KG1 (cell line): ENCODE measurements around the gene CASQ2.

ENCODE experiments used
- DNase-seq: peaks from one replicate; lab custom pipeline; 2025; lab: John Stamatoyannopoulos, UW

The CASQ2 gene

DNA sequence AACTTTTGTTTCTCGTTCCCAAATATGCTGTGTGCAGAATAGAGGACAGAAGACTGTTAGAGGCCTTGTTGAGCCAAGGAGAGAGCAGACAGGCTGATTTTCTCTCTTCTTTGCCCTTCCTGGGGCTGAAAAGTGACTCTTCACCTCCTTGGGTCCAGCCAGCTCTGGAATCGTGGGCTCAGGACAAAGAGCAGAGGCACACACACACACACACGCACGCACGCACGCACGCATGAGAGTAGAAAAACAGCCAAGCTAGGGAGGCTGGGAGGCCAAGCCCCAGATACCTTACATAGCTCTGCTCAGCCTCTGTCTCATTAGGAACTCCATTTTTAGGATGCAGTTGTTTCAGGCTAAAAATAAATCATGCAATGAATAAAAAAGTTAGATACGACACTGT lies at the start of gene CASQ2:
Gene CASQ2 (minus strand): TSS at position 166 of the 400 bp plus-strand sequence. CDS start 173 bp downstream, outside the sequence.
- DNase-seq = no peak

DNA sequence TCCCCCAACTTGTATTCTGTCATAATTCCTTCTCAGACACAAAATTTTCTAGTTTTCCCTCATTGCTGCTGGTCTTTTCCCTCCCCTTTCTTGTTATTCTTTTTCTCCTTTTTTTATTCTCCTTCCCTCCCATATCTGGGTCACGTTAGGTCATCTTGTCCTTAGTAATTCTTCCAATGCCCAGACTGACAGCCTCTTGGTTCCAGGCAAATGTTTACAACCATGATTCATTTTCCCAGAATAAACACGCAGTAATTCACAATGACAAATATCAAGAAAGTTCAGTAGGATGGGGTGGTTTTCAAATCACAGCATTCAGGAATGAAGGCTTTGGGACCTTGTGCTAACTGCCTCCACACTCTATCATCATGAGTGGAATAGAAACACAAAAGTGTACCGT lies 47.2 kb upstream of the CASQ2 start:
- no peak for DNase-seq

DNA sequence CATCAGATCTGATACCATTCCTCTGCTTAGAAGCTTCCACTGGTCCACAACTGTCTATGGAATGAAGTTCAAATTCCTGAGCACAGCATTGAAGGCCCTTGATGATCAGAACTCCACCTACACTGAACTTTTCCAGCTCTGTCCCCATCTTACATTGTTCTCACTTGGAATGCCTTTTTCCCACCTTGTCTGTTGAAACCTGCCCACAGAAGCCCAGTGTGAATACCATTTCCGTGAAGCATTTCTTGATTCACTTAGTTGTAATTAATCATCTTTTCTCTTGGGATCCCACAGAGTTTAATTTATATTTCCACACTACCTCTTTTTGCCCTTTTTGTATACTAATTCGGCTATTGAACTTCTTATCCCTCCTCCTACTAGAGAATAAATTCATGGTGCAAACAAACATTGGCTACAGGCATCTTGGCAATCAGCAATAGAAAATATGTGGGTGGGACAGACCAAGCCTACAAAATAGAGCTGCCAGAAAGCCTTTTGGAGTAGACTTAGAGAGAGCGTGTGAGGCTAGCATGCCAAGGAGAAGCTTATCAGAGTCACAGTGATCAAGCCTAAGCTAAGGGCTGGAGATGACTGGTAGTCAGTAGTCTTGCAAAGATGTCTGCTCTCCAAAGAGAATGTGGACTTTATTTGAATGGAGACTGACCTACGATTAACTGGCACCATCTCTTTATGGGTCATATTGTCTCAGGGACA lies 46.3 kb upstream of the CASQ2 start:
- DNase-seq = no peak

DNA sequence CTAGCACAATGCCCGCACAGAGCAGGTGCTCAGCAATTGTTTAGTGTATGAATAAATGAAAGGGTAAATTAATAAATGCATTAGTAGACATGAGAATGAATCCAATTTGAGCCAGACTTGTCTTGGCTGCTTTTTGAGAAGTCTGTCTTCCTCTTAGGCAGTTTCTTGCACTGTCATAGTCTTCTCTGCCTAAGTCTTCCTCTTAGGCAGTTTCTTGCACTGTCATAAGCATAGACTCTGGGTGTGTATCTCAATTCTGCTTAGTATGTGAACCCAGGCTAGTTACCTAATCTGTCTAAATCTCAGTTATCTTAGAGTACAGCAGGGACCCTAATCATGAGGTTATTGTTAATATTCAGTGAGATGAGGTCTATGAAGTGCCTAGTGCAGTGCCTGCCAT lies 45.2 kb upstream of the CASQ2 start:
- DNase-seq = no peak

DNA sequence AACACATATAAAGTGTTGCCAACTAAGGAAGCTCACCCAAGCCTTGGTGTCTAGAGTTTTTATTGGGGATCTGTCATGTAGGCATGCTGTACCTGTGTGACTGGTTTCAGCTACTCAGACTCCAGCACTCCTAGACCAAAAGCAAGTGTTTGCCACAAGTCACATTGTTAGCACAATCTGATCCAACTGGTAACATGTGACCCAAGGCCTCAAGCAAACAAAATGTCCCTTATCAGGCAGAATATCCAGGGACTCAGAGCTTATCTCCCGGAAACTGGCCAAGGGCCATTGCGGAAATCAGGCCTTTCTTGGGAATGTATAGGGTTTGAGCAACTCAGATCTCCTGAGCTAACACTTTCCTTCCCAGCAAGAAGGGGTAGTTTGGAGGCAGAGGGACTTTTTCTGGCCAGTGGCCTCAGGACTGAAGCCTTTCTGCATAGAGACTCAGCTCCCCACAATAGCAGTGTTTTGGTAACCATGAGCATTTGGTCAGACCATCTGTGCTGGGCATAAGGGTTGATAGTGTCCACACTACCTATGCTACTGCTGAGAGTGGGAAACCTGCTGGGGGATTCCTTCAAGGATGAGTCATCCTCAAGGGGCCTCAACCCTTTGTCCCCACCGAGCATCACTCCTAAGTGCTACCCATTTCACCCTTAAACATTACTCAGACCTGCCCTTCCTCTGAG lies 42.8 kb upstream of the CASQ2 start:
- DNase-seq = no peak

DNA sequence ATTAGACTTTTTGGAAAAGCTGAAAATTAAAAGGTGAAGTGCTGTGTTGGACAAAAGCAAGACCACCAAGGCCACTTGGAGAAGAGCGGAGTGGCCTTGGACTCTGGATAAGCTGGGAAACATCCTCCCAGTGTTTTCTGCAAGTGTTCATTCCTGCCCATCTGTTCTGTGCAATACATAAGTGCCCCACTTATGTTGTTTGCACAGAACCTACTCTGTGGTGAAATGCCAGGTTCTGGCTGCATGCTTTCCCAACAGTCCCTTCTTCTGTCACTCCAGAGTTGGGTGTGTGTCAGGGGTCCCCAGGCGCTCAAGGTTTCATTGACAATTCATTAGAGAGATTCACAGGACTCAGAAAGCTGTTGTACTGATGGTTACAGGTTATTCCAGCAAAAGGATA lies 42.1 kb upstream of the CASQ2 start:
- no peak for DNase-seq

DNA sequence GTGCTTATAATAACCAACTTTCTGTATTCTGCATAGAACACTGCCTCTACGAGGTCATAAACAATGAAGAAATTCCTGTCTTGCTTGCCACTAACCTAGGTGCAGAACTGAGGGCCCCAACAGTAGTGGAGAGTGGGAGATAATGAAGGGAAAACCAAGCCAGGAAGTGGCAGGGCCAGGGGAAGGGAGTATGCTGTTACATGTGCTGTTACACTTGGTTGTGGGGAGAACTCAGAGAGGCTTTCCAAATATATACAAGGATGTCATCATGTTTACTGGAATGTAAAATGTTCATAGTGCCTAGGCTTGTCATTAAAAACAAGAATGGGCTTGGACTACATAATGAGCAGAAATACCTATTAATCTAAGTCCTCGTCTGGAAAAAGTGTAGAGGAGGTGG lies 41.3 kb upstream of the CASQ2 start:
- DNase-seq = no peak

DNA sequence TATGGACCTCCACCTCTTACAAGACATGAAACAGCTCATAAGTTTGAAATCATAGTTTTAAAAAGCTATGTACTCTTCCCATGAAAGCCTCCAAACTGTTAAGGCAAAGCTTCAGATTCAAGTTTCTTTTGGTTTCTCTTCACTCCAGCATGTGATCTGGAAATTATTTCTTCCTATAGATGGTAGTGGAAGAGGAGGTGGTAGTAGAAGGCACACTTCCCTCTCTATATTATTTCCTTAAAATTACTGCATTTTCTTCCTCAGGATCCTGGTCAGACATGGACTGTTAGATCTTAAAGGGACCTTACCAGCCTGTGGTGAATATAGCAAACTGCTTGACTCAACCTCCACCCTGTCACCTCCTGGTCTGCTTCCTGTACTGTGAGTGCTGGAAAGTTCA lies 40.6 kb upstream of the CASQ2 start:
- no peak for DNase-seq

DNA sequence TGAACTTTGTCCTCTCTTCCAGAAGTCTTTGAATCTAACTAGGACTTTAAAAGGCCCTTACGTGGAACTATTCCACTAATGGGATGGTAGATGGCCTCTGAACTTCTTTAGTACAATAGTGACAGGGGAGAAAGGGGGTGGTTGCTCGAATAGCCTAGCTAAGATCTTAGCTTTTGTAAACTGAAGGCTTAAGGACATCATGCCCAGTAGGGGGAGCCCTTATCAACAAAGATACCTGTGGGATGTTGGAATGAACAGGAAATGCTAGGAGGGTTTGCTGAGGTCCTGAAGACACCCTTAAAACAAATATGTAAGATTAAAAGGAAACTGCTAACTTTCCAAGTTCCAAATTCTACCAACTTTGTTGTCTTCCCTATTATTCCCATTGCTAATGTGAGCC lies 39.2 kb upstream of the CASQ2 start:
- peak; percentile 31 for DNase-seq

DNA sequence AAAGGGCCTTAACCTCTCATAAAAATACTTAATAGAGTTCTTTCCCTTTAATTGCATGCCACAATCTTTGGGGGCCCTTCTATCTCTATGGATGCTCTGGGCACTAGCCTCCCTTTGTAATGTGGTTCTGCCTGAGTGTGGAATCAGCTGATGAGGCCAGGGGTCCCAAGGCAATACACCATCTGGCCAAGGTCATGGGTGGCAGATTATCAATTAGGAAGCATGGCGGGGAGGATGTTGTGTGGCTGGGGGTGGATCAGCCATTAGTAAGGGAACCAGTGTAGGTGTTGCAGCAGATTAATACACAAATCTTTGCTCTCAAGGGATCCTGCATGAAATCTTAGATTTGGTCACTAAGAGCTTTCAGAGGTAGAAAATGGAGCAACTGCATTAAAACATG lies 37.1 kb upstream of the CASQ2 start:
- DNase-seq = no peak

DNA sequence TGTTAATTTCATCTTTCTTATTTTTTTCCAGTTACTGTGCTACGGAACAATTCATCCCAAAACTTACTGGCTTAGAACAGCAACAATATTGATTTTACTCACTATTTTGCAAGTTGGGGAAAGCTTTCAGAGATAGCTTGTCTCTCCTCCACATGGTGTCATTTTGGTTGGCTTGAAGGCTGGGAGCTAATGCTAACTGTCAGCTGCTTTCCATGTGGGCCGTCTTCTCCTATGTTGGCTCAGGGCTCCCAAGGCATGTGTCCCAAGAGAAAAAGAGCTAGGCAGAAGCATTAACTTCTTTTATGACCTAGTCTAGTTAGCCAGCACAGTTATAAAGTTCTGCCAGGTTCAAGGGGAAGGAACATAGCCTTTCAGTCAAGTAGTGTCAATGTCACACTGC lies 33.9 kb upstream of the CASQ2 start:
- DNase-seq = no peak

DNA sequence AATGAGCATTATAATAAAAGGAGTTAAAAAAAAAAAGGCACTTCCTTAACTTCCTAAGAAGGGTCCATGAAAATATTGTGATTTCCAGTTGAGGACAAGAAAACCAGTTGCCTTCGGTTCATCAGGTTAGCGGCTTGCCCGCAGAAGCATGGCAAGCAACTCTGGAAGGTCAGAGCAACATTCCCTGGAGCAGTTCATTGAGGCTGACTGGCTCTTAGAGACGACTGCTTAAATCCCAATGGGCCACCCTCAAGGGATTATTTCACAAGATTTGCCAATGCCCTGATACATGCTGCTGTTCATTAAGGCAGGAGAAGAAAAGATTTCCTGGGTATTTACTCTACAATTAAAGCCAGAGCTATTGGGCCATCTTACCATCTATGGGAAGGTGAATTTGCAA lies 29.0 kb upstream of the CASQ2 start:
- no peak for DNase-seq

DNA sequence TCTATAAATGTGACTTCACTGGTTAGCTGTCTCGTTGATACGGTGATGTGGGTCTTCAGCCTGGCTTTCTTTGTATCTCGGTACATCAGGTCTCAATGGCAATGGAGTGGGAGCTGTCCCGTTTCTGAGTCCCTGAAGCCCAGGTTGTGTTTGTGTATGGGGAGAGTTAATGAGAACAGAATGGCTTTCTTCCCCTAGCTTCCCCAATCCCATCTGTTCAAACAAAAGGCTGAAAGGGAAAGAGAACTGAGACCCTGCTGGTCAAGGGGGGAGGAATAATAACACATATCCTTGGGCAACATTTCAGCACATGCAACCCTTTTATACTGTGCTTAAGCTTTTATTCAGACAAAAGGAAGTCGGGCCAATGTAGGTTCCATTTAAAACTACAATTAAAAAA lies 28.4 kb upstream of the CASQ2 start:
- DNase-seq = no peak

DNA sequence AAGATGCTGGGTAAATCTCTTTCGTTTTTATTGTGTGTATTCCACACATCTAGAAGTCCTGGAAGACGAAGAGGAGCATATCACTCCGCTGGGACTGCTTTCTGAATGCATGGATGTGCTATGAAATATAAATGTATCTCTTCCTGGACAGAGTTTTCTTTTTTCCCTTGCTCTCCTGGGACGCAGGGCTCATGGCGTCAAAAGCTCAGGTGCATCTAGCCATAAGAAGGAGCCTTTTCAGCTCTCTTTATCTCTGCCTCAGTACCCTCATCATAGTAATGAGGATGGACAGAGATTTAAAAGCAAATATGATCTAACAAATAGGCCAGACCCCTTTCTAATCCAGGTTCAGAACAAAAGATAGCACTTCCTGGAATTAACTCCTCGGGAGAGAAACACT lies 27.5 kb upstream of the CASQ2 start:
- DNase-seq = no peak

DNA sequence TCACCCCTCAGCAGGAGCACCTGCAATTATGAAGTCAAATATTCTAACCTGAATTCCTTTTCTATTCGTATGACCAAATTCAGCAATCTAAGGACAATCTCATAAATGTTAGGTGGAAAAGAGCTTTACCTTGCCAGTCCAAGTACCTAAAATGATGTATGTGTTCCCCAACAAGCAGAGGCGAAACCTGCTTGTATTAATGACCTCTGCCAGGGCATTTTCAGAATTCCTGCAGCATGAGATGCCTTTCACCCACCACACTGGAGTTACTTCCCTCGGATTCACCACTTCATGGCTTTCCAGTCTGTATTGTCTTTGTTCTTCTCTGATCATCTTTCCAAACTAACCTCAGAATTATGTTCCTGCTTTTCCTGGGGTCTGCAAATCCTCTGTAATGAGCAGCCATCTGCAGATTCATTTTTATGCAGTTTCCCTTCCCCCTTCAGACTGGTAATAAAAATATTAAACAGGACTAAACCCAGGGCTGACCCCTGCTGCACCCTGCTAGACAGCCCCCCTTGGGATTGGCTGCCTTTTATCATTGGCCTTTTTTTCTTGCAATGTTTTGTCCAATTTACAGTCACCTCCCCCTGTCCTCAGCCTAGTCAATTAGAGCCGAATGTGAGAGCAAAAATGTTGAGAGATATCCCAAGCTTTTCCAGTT lies 26.6 kb upstream of the CASQ2 start:
- DNase-seq = no peak

DNA sequence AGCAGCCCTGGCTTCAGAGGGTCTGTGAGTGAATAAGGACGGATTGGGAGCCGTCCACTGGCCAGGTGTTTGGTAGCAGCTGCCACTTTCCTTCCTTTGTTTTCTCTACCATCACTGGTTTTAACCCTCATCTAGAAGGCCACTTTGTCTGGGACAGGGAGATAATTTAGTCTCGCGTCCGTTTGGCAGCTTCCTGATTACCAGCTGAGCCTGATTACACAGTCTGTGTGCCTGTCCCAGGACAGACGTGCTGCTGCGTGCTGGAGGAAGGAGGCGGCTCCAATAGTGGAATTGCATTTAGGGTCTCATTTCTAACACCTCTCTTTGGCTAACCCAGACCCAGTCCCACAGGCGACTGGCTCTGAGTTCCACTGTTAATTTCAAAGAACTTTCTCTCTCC lies 24.6 kb upstream of the CASQ2 start:
- no peak for DNase-seq

DNA sequence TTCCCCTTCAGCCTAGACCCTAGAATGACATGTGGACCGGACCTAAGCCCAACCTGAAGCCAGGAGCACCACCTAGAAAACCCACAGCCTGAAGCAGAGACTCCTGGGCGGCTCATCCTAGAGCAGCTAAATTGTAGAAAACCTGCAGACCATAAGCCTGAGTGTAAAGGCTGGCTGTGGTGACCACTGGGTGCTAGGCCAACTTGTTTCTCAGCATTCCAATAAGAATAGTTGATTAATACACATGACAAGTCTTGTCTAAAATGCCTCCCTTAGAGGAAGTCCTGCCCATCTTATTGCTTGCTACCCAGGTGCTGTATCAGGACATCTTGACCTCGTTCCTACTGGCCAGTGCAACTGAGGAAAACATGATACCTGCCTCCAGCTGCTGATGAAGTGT lies 23.3 kb upstream of the CASQ2 start:
- no peak for DNase-seq

DNA sequence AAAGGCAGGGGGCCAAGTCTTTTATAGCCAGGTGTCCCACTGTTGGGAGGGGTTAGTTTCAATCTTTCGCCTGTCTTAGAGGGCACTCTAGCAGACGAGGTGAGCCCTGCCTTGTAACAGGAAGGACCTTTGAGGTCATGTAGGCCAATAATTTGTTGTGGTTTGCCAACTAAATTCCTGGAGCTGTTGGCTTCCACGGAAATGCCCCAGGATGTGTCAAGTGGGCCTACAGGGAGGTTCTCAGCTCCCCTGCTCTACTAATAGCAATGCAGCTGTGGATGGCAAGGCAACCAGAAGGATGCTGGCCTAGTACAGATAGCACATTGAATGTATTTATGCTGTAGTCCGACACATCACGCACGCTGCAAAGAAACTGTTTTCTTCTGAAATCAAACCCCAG lies 22.3 kb upstream of the CASQ2 start:
- no peak for DNase-seq

DNA sequence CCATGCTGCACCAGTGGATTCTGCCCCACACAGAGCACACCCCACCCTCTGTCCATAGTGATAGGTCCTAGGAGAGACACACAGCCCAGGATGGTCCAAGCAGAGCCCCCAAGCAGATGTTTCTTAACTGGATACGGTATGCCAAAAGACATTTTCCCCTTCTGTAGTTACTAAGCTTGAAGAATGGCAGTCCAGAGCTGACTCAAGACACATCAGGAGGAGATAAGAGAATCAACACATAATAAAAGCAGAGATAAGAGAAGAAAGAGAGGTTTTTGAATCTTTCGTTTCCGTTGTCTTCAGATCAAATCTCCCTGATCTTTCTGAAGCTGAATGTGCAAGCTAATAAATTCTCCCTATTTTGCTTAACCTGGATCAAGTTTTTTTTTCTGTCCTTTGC lies 21.8 kb upstream of the CASQ2 start:
- DNase-seq = no peak

DNA sequence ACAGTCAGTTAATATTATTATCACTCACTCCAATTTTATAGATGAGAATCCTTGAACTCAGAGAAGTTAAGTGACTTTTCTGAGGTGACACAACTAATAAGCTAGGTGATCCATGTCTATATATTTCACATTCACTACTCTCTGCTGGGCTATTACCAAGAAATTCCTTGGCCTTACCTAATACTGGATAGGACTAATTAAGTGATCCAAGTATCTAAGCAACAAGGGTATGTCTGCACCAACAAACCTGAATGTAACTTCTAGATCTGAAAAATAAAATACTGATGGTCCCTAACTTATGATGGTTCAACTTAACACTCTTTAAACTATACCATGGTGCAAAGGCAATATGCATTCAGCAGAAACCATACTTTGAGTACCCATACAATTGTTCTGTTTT lies 14.8 kb upstream of the CASQ2 start:
- no peak for DNase-seq

DNA sequence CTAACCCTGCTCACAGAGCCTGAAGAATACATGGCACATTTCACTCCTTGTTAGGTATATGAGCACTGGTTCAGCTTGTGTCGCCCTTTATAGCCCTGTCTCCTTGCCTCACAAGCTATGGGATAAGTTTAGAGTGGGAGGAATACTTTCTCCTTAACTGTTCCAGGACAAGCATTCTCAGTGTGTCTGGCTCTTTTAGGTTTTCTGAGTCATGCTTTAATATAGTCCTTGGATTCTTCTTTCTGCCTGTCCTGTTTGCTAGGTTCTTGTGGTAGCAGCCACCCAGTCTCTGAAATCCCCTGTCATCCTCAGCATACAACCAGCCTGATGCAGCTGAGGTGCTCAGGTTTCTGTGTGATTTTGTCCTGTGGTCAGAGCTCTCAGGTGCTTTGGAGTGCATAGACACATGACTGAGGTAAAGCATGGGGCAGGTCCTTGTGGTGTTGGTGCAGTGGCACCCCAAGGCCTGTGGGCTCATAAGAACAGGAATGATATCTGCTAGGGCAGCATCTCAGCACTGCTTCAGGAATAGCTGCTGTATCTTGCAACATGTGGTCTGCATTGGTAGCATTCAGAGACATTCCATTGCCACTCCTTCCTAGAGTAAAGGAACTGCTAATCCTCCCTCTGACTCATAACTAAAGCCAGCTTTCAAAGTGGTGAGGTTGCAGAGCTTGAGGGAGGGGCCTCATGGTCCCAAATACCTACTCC lies 14.2 kb upstream of the CASQ2 start:
- DNase-seq = no peak

DNA sequence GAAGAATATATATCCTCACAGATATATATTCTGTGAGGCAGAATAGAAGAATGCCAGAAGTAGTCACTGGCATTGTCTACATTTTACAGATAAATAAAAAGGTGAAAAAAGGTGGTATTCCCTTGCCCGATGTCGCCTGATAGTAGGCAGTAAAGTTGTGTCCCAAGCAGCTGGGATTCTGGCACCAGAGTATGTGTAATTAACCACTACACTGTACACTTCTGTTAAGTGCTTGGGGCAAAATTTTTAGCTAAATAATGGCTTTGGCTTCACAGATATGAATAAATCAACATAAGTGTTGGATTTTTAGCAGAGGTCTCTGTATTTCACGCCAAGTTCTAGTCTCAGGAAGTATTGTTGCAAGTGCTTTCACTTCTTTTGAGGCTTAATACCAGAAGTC lies 13.3 kb upstream of the CASQ2 start:
- no peak for DNase-seq

DNA sequence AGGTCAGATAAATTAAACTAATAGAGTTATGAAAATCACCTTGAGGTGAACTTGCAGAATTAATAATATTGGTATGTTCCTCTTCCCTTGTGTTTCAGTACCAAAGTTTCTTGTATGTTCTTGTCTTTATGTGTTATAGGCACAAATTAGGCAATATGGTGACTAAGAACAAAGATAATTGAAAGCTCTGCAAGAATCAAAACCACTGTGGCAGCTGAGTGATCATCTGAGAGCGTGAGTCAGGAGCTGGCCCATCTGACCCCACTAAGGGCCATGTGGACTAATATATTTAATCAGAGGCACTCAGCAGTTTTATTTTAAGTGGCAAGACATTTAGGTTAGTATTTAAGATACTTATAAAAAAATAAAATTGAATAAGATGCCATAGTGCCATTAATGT lies 12.8 kb upstream of the CASQ2 start:
- DNase-seq = no peak
